Effector memory CD4-positive, alpha-beta T cell (primary cell): Measurements from ENCODE around the gene HPGD.

Source experiments
- DNase-seq, 3 donors: peaks; one replicate each; pipeline ENCODE4 v3.0.0-alpha.2; 2020
- H3K27ac ChIP-seq: 2 replicates; pipeline ENCODE4 v1.7.0; 2013; ENCODE audit warnings: mild to moderate bottlenecking, low read length, moderate library complexity; ENCODE audit not compliant: insufficient read depth, poor library complexity, severe bottlenecking
- H3K27me3 ChIP-seq: replicated peaks from 2 replicates; pipeline ENCODE4 v1.7.0; 2013; ENCODE audit warnings: mild to moderate bottlenecking, low read length; ENCODE audit not compliant: insufficient read depth, control insufficient read depth, poor library complexity, severe bottlenecking
- H3K36me3 ChIP-seq: 2 replicates; pipeline ENCODE4 v1.7.0; 2013; ENCODE audit warnings: mild to moderate bottlenecking, low read length, moderate library complexity; ENCODE audit not compliant: control insufficient read depth, insufficient read depth
- H3K4me1 ChIP-seq: 2 replicates; pipeline ENCODE4 v1.7.0; 2013; ENCODE audit warnings: low read length, mild to moderate bottlenecking; ENCODE audit not compliant: control insufficient read depth, insufficient read depth, poor library complexity, severe bottlenecking
- H3K4me3 ChIP-seq: 2 replicates; pipeline ENCODE4 v1.7.0; 2013; ENCODE audit warnings: low read length, low read depth, mild to moderate bottlenecking; ENCODE audit not compliant: insufficient read depth, poor library complexity, severe bottlenecking
- H3K9me3 ChIP-seq: 2 replicates; pipeline ENCODE4 v1.7.0; 2013; ENCODE audit warnings: mild to moderate bottlenecking, low read length, moderate library complexity; ENCODE audit not compliant: control insufficient read depth
- total RNA-seq, 3 donors: gene quantifications; one replicate each; lab custom pipeline; 2026; lab: John Stamatoyannopoulos, UW

The HPGD gene
- total RNA-seq, result 11.2 to 18.3 (median 16.1) reads per million in 3 donors

GRCh38 chr4:174522183-174523024 is at the start of gene HPGD:
TSS of gene HPGD (minus strand) at chr4:174522488. CDS start at chr4:174522451, 37 bp downstream.
- peak within 1 kb of the TSS; percentile 47 for H3K27ac ChIP-seq

GRCh38 chr4:174564529-174564928 is 42.2 kb upstream of the HPGD start:
- no peaks in the 10 kb centered on the region for H3K9me3 ChIP-seq
- H3K27me3 ChIP-seq, result no peaks in the 10 kb centered on the region
- H3K4me3 ChIP-seq, result no peak overlapping the region
- no peaks in the 10 kb centered on the region for H3K36me3 ChIP-seq
- H3K27ac ChIP-seq, result no peak overlapping the region
- no peak for DNase-seq
- H3K4me1 ChIP-seq, result no peaks in the 10 kb centered on the region

More at GRCh38 chr4:174522183-174523024, at the start of gene HPGD:
- H3K9me3 ChIP-seq, result no peaks in the 10 kb centered on the region
- H3K4me1 ChIP-seq, result no peaks in the 10 kb centered on the region
- H3K36me3 ChIP-seq, result no peaks in the 10 kb centered on the region
- no peaks in the 10 kb centered on the region for H3K27me3 ChIP-seq
- peak within 1 kb of the TSS; percentile 37 for H3K4me3 ChIP-seq
- peak; percentile 46 to 66 (median 62) for DNase-seq

GRCh38 chr4:174563399-174563798 is 41.1 kb upstream of the HPGD start:
- Histone ChIP-seq H3K4me1 (no peaks in the 10 kb centered on the region), H3K27me3 (no peaks in the 10 kb centered on the region), H3K36me3 (no peaks in the 10 kb centered on the region), H3K27ac (no peak overlapping the region), H3K9me3 (no peaks in the 10 kb centered on the region), H3K4me3 (no peak overlapping the region)
- no peak for DNase-seq

GRCh38 chr4:174561560-174561959 is 39.3 kb upstream of the HPGD start:
- Histone ChIP-seq H3K36me3 (no peaks in the 10 kb centered on the region), H3K4me3 (no peak overlapping the region), H3K27me3 (no peaks in the 10 kb centered on the region), H3K9me3 (no peaks in the 10 kb centered on the region), H3K27ac (no peak overlapping the region), H3K4me1 (no peaks in the 10 kb centered on the region)
- no peak for DNase-seq

- Histone ChIP-seq H3K4me3 (no peak overlapping the region), H3K9me3 (no peaks in the 10 kb centered on the region), H3K36me3 (no peaks in the 10 kb centered on the region), H3K27ac (no peak overlapping the region), H3K27me3 (no peaks in the 10 kb centered on the region), H3K4me1 (no peaks in the 10 kb centered on the region)
- DNase-seq, result no peak
These were observed 37.6 kb upstream of the HPGD start for GRCh38 chr4:174559894-174560293.

- Histone ChIP-seq H3K27me3 (no peaks in the 10 kb centered on the region), H3K9me3 (no peaks in the 10 kb centered on the region), H3K4me1 (no peaks in the 10 kb centered on the region), H3K4me3 (no peak overlapping the region), H3K36me3 (no peaks in the 10 kb centered on the region), H3K27ac (no peak overlapping the region)
- no peak for DNase-seq
These were observed 33.7 kb upstream of the HPGD start for GRCh38 chr4:174555789-174556630.

- Histone ChIP-seq H3K4me3 (no peak overlapping the region), H3K27me3 (no peaks in the 10 kb centered on the region), H3K27ac (no peak overlapping the region), H3K4me1 (no peaks in the 10 kb centered on the region), H3K36me3 (no peaks in the 10 kb centered on the region), H3K9me3 (no peaks in the 10 kb centered on the region)
- no peak for DNase-seq
These were observed 32.0 kb upstream of the HPGD start for GRCh38 chr4:174554231-174554728.

GRCh38 chr4:174553828-174554227 is 31.5 kb upstream of the HPGD start:
- H3K27ac ChIP-seq, result no peak overlapping the region
- H3K4me1 ChIP-seq, result no peaks in the 10 kb centered on the region
- no peak for DNase-seq
- H3K4me3 ChIP-seq, result no peak overlapping the region
- H3K9me3 ChIP-seq, result no peaks in the 10 kb centered on the region
- H3K27me3 ChIP-seq, result no peaks in the 10 kb centered on the region
- no peaks in the 10 kb centered on the region for H3K36me3 ChIP-seq

- Histone ChIP-seq H3K4me1 (no peaks in the 10 kb centered on the region), H3K27me3 (no peaks in the 10 kb centered on the region), H3K4me3 (no peak overlapping the region), H3K36me3 (no peaks in the 10 kb centered on the region), H3K27ac (no peak overlapping the region), H3K9me3 (no peaks in the 10 kb centered on the region)
- no peak for DNase-seq
These were observed 30.7 kb upstream of the HPGD start for GRCh38 chr4:174553031-174553430.

- DNase-seq, result no peak
- no peaks in the 10 kb centered on the region for H3K27me3 ChIP-seq
- H3K4me3 ChIP-seq, result no peak overlapping the region
- H3K4me1 ChIP-seq, result no peaks in the 10 kb centered on the region
- no peaks in the 10 kb centered on the region for H3K9me3 ChIP-seq
- no peaks in the 10 kb centered on the region for H3K36me3 ChIP-seq
- no peak overlapping the region for H3K27ac ChIP-seq
These were observed 28.3 kb upstream of the HPGD start for GRCh38 chr4:174550541-174550940.
